ENCODE data around the gene CHTF18.

DNA sequence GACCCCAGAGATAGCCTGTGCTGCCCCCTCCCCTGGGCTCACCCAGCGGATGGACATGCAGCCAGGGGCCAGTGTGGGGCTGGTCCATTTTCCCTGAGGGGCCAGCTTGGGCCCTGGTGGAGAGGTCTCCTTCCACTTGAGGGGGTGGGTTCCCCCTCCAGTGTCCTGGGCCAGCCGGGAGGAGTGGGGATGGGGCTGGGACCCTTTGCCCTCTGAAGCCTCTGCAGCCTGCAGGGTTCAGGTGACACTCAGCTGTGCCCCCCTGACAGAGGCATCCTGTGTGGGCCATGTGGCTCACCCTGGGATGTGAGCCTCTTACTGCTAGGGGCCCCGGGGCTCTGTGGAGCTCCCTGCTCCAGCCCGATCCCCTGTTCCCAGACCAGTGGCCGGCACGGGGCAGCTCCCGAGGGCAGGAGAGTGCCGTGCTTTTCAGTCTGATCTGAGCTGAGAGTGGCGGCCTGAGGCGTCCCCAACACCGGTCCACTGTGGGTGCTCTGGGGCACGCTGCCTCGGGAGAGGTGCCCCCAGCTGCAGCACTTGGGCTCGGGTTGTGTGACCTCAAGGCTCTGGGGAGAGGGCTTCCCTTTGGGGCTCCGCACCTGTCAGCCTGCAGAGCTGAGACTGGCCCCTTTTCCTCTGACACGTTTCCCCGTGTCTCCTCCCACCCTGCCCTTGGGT is 12.6 kb downstream of the CHTF18 start:
- TF ChIP-seq, protein P1, sequence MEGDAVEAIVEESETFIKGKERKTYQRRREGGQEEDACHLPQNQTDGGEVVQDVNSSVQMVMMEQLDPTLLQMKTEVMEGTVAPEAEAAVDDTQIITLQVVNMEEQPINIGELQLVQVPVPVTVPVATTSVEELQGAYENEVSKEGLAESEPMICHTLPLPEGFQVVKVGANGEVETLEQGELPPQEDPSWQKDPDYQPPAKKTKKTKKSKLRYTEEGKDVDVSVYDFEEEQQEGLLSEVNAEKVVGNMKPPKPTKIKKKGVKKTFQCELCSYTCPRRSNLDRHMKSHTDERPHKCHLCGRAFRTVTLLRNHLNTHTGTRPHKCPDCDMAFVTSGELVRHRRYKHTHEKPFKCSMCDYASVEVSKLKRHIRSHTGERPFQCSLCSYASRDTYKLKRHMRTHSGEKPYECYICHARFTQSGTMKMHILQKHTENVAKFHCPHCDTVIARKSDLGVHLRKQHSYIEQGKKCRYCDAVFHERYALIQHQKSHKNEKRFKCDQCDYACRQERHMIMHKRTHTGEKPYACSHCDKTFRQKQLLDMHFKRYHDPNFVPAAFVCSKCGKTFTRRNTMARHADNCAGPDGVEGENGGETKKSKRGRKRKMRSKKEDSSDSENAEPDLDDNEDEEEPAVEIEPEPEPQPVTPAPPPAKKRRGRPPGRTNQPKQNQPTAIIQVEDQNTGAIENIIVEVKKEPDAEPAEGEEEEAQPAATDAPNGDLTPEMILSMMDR (IDR thresholded peaks at IDR 0.05), result no peak
- no peak for TF ChIP-seq POLR2A (IDR thresholded peaks at IDR 0.05)

Data from esophagus squamous epithelium (tissue), 4 donors.